Liver (tissue), 9 donors: ENCODE data around the gene RPUSD1. TPM values are rescaled to one million over a fixed set of nuclear protein-coding genes. Genes with fewer than 3 reads are reported as not detected.

Experiments used
- DNase-seq: peaks from one replicate; pipeline ENCODE4 v3.0.0-alpha.2; 2017; ENCODE audit warnings: low spot score
- H3K27ac ChIP-seq, 2 donors: one replicate each; pipeline ENCODE4 v1.7.0; 2013; ENCODE audit warnings: inconsistent platforms in 2 of 2, low read length in 2 of 2, control low read depth in 1 of 2, low read depth in 1 of 2, mild to moderate bottlenecking in 1 of 2
- H3K27me3 ChIP-seq, 4 donors: one replicate each; pipeline versions ENCODE4 v1.6.1 to v1.7.0; 2013; ENCODE audit warnings: low read length in 3 of 4, inconsistent platforms in 1 of 4, mild to moderate bottlenecking in 1 of 4, moderate library complexity in 1 of 4; ENCODE audit not compliant: control insufficient read depth in 4 of 4, insufficient read depth in 4 of 4
- H3K36me3 ChIP-seq, 4 donors: one replicate each; pipeline versions ENCODE4 v1.6.1 to v1.7.0; 2013; ENCODE audit warnings: low read length in 3 of 4, mild to moderate bottlenecking in 3 of 4, low read depth in 1 of 4, moderate library complexity in 1 of 4; ENCODE audit not compliant: control insufficient read depth in 4 of 4, insufficient read depth in 3 of 4
- H3K4me1 ChIP-seq, 4 donors: one replicate each; pipeline versions ENCODE4 v1.6.1 to v1.7.0; 2013; ENCODE audit warnings: low read length in 3 of 4, mild to moderate bottlenecking in 3 of 4, moderate library complexity in 1 of 4; ENCODE audit not compliant: control insufficient read depth in 4 of 4, insufficient read depth in 4 of 4
- H3K4me3 ChIP-seq, 3 donors: one replicate each; pipeline versions ENCODE4 v1.6.1 to v1.7.0; 2013; ENCODE audit warnings: low read length in 3 of 3, control low read depth in 1 of 3, low read depth in 1 of 3, mild to moderate bottlenecking in 1 of 3
- H3K9ac ChIP-seq, 2 donors: one replicate each; pipeline ENCODE4 v1.7.0; 2013; ENCODE audit warnings: low read length in 2 of 2, mild to moderate bottlenecking in 2 of 2, moderate library complexity in 2 of 2, control low read depth in 1 of 2, low read depth in 1 of 2
- H3K9me3 ChIP-seq, 4 donors: one replicate each; pipeline versions ENCODE4 v1.6.1 to v1.7.0; 2013; ENCODE audit warnings: low read length in 3 of 4; ENCODE audit not compliant: control insufficient read depth in 4 of 4
- ATF3 ChIP-seq: IDR thresholded peaks from 2 replicates; pipeline ENCODE4 v1.6.1; 2016; ENCODE audit warnings: antibody characterized with exemption
- CTCF ChIP-seq: fragments of 150-350 bp; IDR thresholded peaks from 2 replicates; pipeline ENCODE4 v1.5.1; 2017; ENCODE audit warnings: improper control_type of control experiment, low read depth, low read length; ENCODE audit not compliant: missing input control
- EGR1 ChIP-seq, 2 donors: IDR thresholded peaks; 2 replicates each; pipeline ENCODE4 v1.6.1; 2016 to 2018; ENCODE audit warnings: antibody characterized with exemption in 2 of 2, low read depth in 2 of 2
- FOXA1 ChIP-seq: IDR thresholded peaks from 2 replicates; pipeline ENCODE4 v1.6.1; 2016; ENCODE audit warnings: antibody characterized with exemption
- FOXA2 ChIP-seq: IDR thresholded peaks from 2 replicates; pipeline ENCODE4 v1.6.1; 2016; ENCODE audit warnings: antibody characterized with exemption
- GABPA ChIP-seq, 2 donors: IDR thresholded peaks in 1 of 2; conservative IDR thresholded peaks in 1 of 2; 2 replicates each; pipeline ENCODE4 v1.6.1; 2016; ENCODE audit warnings: antibody characterized with exemption in 2 of 2, mild to moderate bottlenecking in 1 of 2, moderate library complexity in 1 of 2
- HNF4A ChIP-seq, 2 donors: conservative IDR thresholded peaks; 2 replicates each; pipeline ENCODE4 v1.6.1; 2016; ENCODE audit warnings: antibody characterized with exemption in 2 of 2, mild to moderate bottlenecking in 2 of 2
- HNF4G ChIP-seq: IDR thresholded peaks from 2 replicates; pipeline ENCODE4 v1.6.1; 2016; ENCODE audit warnings: antibody characterized with exemption
- JUND ChIP-seq, 2 donors: IDR thresholded peaks; 2 replicates each; pipeline ENCODE4 v1.6.1; 2016; ENCODE audit warnings: antibody characterized with exemption in 2 of 2
- NR2F2 ChIP-seq: IDR thresholded peaks from 2 replicates; pipeline ENCODE4 v1.6.1; 2016; ENCODE audit warnings: antibody characterized with exemption
- RAD21 ChIP-seq, 2 donors: IDR thresholded peaks; 2 replicates each; pipeline ENCODE4 v1.6.1; 2016; ENCODE audit warnings: antibody characterized with exemption in 2 of 2, mild to moderate bottlenecking in 2 of 2
- RXRA ChIP-seq, 2 donors: IDR thresholded peaks; 2 replicates each; pipeline ENCODE4 v1.6.1; 2017 to 2018; ENCODE audit warnings: antibody characterized with exemption in 2 of 2, mild to moderate bottlenecking in 1 of 2
- SP1 ChIP-seq: IDR thresholded peaks from 2 replicates; pipeline ENCODE4 v1.6.1; 2018; ENCODE audit warnings: antibody characterized with exemption, mild to moderate bottlenecking
- YY1 ChIP-seq: IDR thresholded peaks from 2 replicates; pipeline ENCODE4 v1.6.1; 2016; ENCODE audit warnings: antibody characterized with exemption, mild to moderate bottlenecking
- WGBS: extraction: QIAGEN DNeasy Blood & Tissue Kit; methylation state at CpG from one replicate; pipeline ENCODE4 v1.1.7; 2013; 5-methylcytosine and 5-hydroxymethylcytosine counted together
- polyA plus RNA-seq, 2 donors: library from polyadenylated mRNA; stranded (reverse) in 1 of 2; unstranded in 1 of 2; fragments of 200-250 nt in 1 of 2; fragments of >200 nt in 1 of 2; fragmentation: Nextera tagmentation in 1 of 2; extraction: Ambion mirVana in 1 of 2; gene quantifications; one replicate each; pipeline versions ENCODE4 v1.2.1 to v1.2.3, GENCODE V29; 2013 to 2015
- total RNA-seq, 2 donors: library from RNA; depleted of rRNA; stranded (reverse); fragments of >200 nt; gene quantifications; one replicate each; pipeline ENCODE4 v1.2.3, GENCODE V29; 2014
- donor health status: healthy.
- donor health status: healthy.
- donor health status: healthy.
- donor health status: healthy.
- donor health status: healthy.

The RPUSD1 gene
- total and polyA plus RNA-seq, 4 donors: 4.5 to 10.7 (median 8.9) TPM

GRCh38 chr16:766820-767640 lies 21.2 kb downstream of the RPUSD1 start:
- TF ChIP-seq EGR1 (IDR thresholded peaks at IDR 0.05; ENCODE audit: low read depth in 2 of 2): no peak
- no peak for TF ChIP-seq YY1
- no peak for TF ChIP-seq FOXA2
- no peak for TF ChIP-seq RAD21 (IDR thresholded peaks at IDR 0.05)
- no peak for TF ChIP-seq SP1
- 82% methylated on average over 41 of the region's 48 CpGs for WGBS
- no peak overlapping the region for H3K27ac ChIP-seq
- H3K4me1 ChIP-seq: no peaks in the 10 kb centered on the region
- H3K27me3 ChIP-seq: peaks cover 0 to 3% (median 0%) of the 10 kb centered on the region in 4 donors
- no peak overlapping the region for H3K9ac ChIP-seq
- no peak overlapping the region for H3K4me3 ChIP-seq
- no peak for DNase-seq
- H3K9me3 ChIP-seq: no peaks in the 10 kb centered on the region
- H3K36me3 ChIP-seq: no peaks in the 10 kb centered on the region

- H3K27me3 ChIP-seq: peaks cover 0 to 3% (median 0%) of the 10 kb centered on the region in 4 donors
Observed at GRCh38 chr16:766008-766819, 22.0 kb downstream of the RPUSD1 start.

GRCh38 chr16:765488-765865 lies 22.7 kb downstream of the RPUSD1 start:
- no peak for DNase-seq
- WGBS: 93% methylated on average over 29 of the region's 29 CpGs
- peaks cover 0 to 1% (median 0%) of the 10 kb centered on the region in 4 donors for H3K4me1 ChIP-seq
- no peak overlapping the region for H3K9ac ChIP-seq
- H3K9me3 ChIP-seq: no peaks in the 10 kb centered on the region
- H3K4me3 ChIP-seq: no peak overlapping the region
- no peaks in the 10 kb centered on the region for H3K36me3 ChIP-seq
- H3K27me3 ChIP-seq: peaks cover 0 to 3% (median 0%) of the 10 kb centered on the region in 4 donors
- H3K27ac ChIP-seq: no peak overlapping the region
- TF ChIP-seq ATF3 (no peak), JUND (IDR thresholded peaks at IDR 0.05) (no peak), FOXA2 (no peak), NR2F2 (no peak), SP1 (no peak), HNF4A (conservative IDR thresholded peaks at IDR 0.05) (no peak), CTCF (no peak), RXRA (IDR thresholded peaks at IDR 0.05) (no peak), EGR1 (IDR thresholded peaks at IDR 0.05; ENCODE audit: low read depth in 2 of 2) (no peak)

More at GRCh38 chr16:766008-766819, 22.0 kb downstream of the RPUSD1 start:
- 87% methylated on average over 29 of the region's 29 CpGs for WGBS
- no peak for TF ChIP-seq HNF4A (conservative IDR thresholded peaks at IDR 0.05)
- no peak for TF ChIP-seq EGR1 (IDR thresholded peaks at IDR 0.05; ENCODE audit: low read depth in 2 of 2)
- no peak for TF ChIP-seq YY1
- TF ChIP-seq FOXA1: no peak
- no peak for TF ChIP-seq GABPA (IDR thresholded peaks at IDR 0.05 in 1 of 2, conservative IDR thresholded peaks at IDR 0.05 in 1 of 2)
- no peak for TF ChIP-seq CTCF
- no peak for TF ChIP-seq SP1
- TF ChIP-seq JUND (IDR thresholded peaks at IDR 0.05): no peak
- no peak for TF ChIP-seq HNF4G
- TF ChIP-seq FOXA2: no peak
- TF ChIP-seq RXRA (IDR thresholded peaks at IDR 0.05): no peak
- H3K9ac ChIP-seq: no peak overlapping the region
- no peak for DNase-seq
- no peak overlapping the region for H3K27ac ChIP-seq
- H3K4me3 ChIP-seq: no peak overlapping the region
- no peaks in the 10 kb centered on the region for H3K36me3 ChIP-seq
- peaks cover 0 to 1% (median 0%) of the 10 kb centered on the region in 4 donors for H3K4me1 ChIP-seq
- no peaks in the 10 kb centered on the region for H3K9me3 ChIP-seq
